GM12865 (cell line): ENCODE measurements around the gene IFNA5.
A peak's percentile ranks its signal among the peaks of the same experiment; 100 is the strongest.

ENCODE experiments used
- DNase-seq: peaks from one replicate; pipeline ENCODE4 v3.0.0; 2010; ENCODE audit warnings: low read depth
- H3K4me3 ChIP-seq: 2 replicates; pipeline ENCODE4 v1.5.1; 2011; ENCODE audit warnings: mild to moderate bottlenecking, low read depth, low read length, control low read depth
- TF ChIP-seq, protein P1 (sequence below): IDR thresholded peaks from 2 replicates; pipeline ENCODE4 v1.5.1; 2011; ENCODE audit warnings: low read length, control low read depth, low read depth, inconsistent platforms; ENCODE audit not compliant: insufficient read depth; ENCODE audit errors: missing control alignments

Gene IFNA5

DNA sequence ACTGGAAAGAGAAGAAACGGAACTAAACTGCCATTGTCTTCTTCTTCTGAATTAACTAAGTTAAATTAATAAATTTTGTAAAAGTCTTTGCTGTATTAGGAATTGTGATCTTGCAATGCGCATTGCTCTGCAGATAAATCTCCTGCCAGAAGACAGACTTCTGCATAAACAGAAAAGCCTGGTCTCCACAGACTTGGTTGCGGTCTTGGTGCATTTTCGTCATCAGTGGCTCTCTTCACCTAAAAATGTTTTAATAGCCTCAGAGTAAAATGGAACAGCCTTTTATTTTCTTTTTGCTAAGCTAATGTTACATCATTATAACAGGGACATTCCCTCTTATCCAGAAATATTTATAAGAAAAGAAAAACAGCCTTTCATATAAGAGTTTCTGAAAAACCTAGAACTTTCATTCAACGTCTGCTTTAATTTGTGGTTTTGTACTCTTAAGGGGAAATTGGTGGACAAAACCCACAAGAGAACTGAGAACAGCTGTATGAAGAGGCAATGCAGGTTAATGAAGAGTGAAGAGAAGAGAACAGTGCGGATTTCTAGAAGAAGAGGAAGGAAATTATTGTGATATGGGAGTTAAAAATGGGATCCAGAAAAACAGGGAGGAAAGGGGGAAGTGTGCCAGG, 10.1 kb downstream of the IFNA5 start:
- H3K4me3 ChIP-seq, result no peak overlapping the region
- peak; percentile 34 for DNase-seq
- TF ChIP-seq, protein P1, sequence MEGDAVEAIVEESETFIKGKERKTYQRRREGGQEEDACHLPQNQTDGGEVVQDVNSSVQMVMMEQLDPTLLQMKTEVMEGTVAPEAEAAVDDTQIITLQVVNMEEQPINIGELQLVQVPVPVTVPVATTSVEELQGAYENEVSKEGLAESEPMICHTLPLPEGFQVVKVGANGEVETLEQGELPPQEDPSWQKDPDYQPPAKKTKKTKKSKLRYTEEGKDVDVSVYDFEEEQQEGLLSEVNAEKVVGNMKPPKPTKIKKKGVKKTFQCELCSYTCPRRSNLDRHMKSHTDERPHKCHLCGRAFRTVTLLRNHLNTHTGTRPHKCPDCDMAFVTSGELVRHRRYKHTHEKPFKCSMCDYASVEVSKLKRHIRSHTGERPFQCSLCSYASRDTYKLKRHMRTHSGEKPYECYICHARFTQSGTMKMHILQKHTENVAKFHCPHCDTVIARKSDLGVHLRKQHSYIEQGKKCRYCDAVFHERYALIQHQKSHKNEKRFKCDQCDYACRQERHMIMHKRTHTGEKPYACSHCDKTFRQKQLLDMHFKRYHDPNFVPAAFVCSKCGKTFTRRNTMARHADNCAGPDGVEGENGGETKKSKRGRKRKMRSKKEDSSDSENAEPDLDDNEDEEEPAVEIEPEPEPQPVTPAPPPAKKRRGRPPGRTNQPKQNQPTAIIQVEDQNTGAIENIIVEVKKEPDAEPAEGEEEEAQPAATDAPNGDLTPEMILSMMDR, result no peak

DNA sequence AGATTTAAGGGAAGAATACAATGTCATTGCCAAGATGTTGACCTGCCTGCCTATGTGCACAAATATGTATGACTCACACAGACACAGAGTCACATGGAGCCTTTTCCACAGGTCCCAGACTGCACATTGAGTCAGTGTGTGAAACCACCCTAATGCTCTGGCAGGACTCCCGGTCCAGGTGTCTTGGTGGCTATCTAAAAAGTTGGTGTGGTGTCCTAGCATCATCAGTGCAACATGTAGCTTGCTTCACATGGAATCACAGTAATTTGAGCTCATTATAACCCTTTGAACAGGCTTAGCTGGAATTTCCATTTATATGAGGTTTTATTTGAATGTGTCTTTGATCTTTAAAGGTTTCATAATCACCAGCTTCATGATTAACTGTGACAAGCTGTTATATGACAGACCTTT, 10.7 kb downstream of the IFNA5 start:
- no peak overlapping the region for H3K4me3 ChIP-seq
- TF ChIP-seq, protein P1, result no peak
- DNase-seq, result peak; percentile 20

DNA sequence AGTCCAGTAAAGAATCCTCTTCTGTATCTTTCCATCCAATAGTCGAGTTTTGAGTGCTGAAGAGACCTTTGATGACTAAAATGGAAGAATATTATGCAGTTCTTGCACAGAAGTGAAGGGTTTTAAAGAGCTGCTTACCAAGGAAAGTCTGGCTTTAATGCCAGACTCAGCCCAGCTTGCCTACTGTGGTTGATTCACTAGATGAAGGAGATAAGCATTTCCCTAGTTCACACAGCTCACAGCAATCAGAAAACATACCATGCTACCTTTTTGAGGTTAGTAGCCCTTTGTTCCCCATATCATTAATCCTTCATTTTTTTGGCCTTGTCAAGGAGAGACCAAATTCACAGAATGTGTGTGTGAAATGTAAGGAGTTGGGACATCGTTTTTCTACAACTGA, 15.3 kb downstream of the IFNA5 start:
- H3K4me3 ChIP-seq, result no peak overlapping the region
- DNase-seq, result no peak
- TF ChIP-seq, protein P1, result no peak

DNA sequence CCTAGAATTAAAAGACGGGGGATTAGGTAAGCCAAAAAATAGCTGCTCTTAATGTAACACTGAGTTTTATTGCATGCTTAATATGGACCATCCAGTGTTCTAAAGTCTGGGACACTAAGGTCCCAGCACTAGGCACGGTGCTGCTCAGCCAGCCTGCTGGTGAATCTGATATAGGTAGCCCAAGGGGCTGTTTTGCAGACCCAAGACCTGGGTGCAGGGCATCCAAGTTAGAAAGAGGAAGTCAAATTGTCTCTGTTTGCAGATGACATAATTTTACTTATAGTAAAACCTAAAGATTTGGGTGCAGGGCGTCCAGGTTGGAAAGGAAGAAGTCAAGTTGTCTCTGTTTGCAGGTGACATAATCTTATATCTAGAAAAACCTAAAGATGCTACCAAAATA, 17.8 kb downstream of the IFNA5 start:
- TF ChIP-seq, protein P1, result no peak
- DNase-seq, result no peak
- no peak overlapping the region for H3K4me3 ChIP-seq

DNA sequence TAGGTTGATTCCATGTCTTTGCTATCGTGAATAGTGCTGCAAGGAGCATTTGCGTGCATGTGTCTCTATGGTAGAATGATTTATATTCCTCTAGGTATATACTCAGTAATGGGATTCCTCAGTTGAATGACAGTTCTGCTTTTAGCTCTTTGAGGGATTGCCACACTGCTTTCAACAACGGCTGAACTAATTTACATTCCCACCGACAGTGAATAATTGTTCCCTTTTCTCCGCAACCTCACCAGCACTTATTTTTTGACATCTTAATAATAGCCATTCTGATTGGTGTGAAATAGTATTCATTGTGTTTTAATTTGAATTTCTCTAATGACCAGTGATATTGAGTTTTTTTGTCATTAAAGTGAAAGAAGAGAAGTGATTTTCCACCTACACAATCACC, 18.5 kb downstream of the IFNA5 start:
- no peak for DNase-seq
- H3K4me3 ChIP-seq, result no peak overlapping the region
- TF ChIP-seq, protein P1, result no peak

DNA sequence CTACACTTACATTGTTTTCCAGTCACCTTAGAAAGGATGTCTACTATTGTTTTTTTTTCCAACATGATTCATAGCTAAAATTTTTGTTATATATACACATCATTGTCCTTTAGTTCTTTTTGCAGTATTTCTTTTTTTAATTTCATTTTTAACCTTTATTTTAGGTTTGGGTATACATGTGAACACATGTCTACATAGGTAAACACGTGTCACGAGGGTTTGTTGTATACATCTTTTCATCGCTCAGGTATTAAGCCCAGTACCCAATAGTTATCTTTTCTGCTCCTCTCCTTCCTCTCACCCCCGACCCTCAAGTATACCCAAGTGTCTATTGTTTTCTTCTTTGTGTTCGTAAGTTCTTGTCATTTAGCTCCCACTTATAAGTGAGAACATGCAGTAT, 19.0 kb downstream of the IFNA5 start:
- TF ChIP-seq, protein P1, result no peak
- H3K4me3 ChIP-seq, result no peak overlapping the region
- DNase-seq, result no peak

DNA sequence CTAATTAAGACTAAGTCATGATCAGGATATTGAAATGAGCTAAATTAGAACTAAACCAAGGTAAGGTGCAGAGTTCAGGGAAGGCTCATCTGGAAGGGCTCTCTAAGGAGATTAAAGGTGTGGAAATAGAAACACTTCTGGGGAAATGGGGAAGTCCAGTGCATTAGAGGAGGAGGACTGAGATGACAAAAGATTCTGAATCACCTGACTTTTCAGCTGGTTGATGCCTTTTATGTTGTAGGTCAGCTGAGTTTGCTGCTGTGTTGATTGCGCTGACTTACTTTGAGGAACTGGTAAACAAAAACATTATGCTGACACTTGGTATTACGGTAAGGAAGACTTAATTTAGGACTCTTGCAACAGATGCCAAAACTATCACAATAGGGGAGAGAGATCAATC, 23.8 kb downstream of the IFNA5 start:
- H3K4me3 ChIP-seq, result no peak overlapping the region
- TF ChIP-seq, protein P1, result no peak
- DNase-seq, result no peak
